Hepatocyte (in vitro differentiated cells): ENCODE measurements around the gene TMEM255B. TPM values are rescaled to one million over a fixed set of nuclear protein-coding genes. Genes with fewer than 3 reads are reported as not detected.

Experiments used
- DNase-seq: peaks from one replicate; pipeline ENCODE4 v3.0.0-alpha.2; 2016; ENCODE audit warnings: low spot score
- H2AFZ ChIP-seq: fragments of 200-600 bp; sonication (generic); 2 replicates; pipeline ENCODE4 v1.6.0; 2016; ENCODE audit warnings: antibody characterized with exemption, mild to moderate bottlenecking
- H3K27ac ChIP-seq: fragments of 200-600 bp; sonication (generic); 2 replicates; pipeline ENCODE4 v1.5.1; 2016; ENCODE audit warnings: mild to moderate bottlenecking
- H3K27me3 ChIP-seq: fragments of 200-600 bp; sonication (generic); 2 replicates; pipeline ENCODE4 v1.6.1; 2016
- H3K36me3 ChIP-seq: fragments of 200-600 bp; sonication (generic); replicated peaks from 2 replicates; pipeline ENCODE4 v1.5.1; 2016; ENCODE audit warnings: low read depth; ENCODE audit not compliant: insufficient read depth
- H3K4me1 ChIP-seq: fragments of 200-600 bp; sonication (generic); 2 replicates; pipeline ENCODE4 v1.5.1; 2016; ENCODE audit warnings: mild to moderate bottlenecking, moderate library complexity; ENCODE audit not compliant: insufficient read depth
- H3K4me2 ChIP-seq: fragments of 200-600 bp; sonication (generic); 2 replicates; pipeline ENCODE4 v1.6.0; 2016
- H3K4me3 ChIP-seq: fragments of 200-600 bp; sonication (generic); 2 replicates; pipeline ENCODE4 v1.5.1; 2016; ENCODE audit warnings: mild to moderate bottlenecking
- H3K79me2 ChIP-seq: fragments of 200-600 bp; sonication (generic); 2 replicates; pipeline ENCODE4 v1.6.0; 2017; ENCODE audit warnings: mild to moderate bottlenecking
- H3K9me2 ChIP-seq: fragments of 200-600 bp; sonication (generic); replicated peaks from 2 replicates; pipeline ENCODE4 v1.6.0; 2017; ENCODE audit warnings: mild to moderate bottlenecking; ENCODE audit not compliant: insufficient read depth
- H3K9me3 ChIP-seq: fragments of 200-600 bp; sonication (generic); 2 replicates; pipeline ENCODE4 v1.5.1; 2016; ENCODE audit warnings: low read depth, mild to moderate bottlenecking
- H4K20me1 ChIP-seq: fragments of 200-600 bp; sonication (generic); 2 replicates; pipeline ENCODE4 v1.6.0; 2016; ENCODE audit warnings: mild to moderate bottlenecking; ENCODE audit not compliant: insufficient read depth, poor library complexity, severe bottlenecking
- EZH2 ChIP-seq: fragments of 200-600 bp; sonication (generic); IDR thresholded peaks from 2 replicates; pipeline ENCODE4 v1.6.1; 2016; ENCODE audit warnings: antibody characterized with exemption, mild to moderate bottlenecking, borderline replicate concordance
- EZH2phosphoT487 ChIP-seq: fragments of 200-600 bp; sonication (generic); IDR thresholded peaks from one replicate; pipeline ENCODE4 v1.6.1; 2018; ENCODE audit warnings: antibody characterized with exemption, mild to moderate bottlenecking, low read depth, moderate library complexity; ENCODE audit not compliant: unreplicated experiment, severe bottlenecking
- WGBS: methylation state at CpG from one replicate; pipeline ENCODE4 v1.1.6; 2016; ENCODE audit warnings: low lambda C conversion rate; ENCODE audit errors: missing lambda C conversion rate; 5-methylcytosine and 5-hydroxymethylcytosine counted together
- polyA plus RNA-seq: library from polyadenylated mRNA; unstranded; fragments of >200 nt; fragmentation: Nextera tagmentation; extraction: Ambion mirVana; gene quantifications from 2 replicates; pipeline ENCODE4 v1.2.1, GENCODE V29; 2016
- total RNA-seq: library from RNA; depleted of rRNA; stranded (reverse); fragments of >200 nt; gene quantifications from 2 replicates; pipeline ENCODE4 v1.2.3, GENCODE V29; 2014
- TF ChIP-seq, protein P1 (sequence below): fragments of 200-600 bp; sonication (generic); IDR thresholded peaks from 2 replicates; pipeline ENCODE4 v1.5.1; 2016; ENCODE audit warnings: antibody characterized with exemption, mild to moderate bottlenecking; ENCODE audit not compliant: poor library complexity

Gene TMEM255B
- total and polyA plus RNA-seq, 2 experiments from 2014 or later, result 0.10 to 4.0 TPM

DNA sequence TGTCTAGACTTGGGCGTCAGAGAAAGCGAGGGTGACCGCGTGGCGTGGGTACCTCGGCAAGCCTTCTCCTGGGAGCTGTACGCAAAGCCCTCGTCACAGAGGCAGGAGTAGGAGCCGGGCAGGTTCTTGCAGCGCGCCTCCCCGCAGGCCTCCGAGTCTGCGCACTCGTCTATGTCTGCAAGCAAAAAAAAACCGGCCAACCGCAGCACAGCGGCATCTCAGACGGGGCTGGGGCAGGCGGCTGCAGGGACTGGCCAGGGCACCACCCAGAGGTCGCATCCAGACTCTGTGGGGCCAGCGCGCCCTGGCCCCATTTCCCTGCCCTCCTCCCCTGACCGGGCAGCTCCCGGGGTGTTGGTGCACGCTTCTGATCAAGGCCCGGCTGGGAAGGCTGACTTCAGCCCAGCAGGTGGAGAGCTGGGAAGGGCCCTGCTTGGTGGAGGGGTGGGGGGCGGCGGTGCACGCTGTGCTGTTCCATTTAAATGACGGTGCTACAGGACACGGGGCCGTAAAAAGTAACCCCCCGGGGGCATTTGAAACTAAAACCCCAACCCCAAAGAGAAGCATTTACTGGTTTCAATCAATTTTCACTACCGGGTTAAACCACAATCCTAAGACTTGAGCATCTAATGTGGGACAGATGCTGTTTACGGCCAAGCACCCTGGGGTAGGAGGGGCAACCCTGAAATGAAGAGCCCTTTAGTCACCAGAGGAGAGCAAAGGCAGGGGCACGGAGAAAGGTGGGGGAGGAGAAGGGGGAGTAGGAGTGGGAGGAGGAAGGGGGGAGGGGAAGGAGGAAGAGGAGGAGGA, 76.6 kb downstream of the TMEM255B start:
- Histone ChIP-seq H3K4me2 (no peak overlapping the region), H3K9me3 (no peaks in the 10 kb centered on the region), H3K79me2 (no peaks in the 10 kb centered on the region), H3K9me2 (no peaks in the 10 kb centered on the region), H3K27me3 (no peaks in the 10 kb centered on the region), H3K27ac (no peak overlapping the region), H3K4me1 (peaks cover 33% of the 10 kb centered on the region), H4K20me1 (no peaks in the 10 kb centered on the region), H3K36me3 (no peaks in the 10 kb centered on the region), H2AFZ (no peak overlapping the region), H3K4me3 (no peak overlapping the region)
- TF ChIP-seq, protein P1, sequence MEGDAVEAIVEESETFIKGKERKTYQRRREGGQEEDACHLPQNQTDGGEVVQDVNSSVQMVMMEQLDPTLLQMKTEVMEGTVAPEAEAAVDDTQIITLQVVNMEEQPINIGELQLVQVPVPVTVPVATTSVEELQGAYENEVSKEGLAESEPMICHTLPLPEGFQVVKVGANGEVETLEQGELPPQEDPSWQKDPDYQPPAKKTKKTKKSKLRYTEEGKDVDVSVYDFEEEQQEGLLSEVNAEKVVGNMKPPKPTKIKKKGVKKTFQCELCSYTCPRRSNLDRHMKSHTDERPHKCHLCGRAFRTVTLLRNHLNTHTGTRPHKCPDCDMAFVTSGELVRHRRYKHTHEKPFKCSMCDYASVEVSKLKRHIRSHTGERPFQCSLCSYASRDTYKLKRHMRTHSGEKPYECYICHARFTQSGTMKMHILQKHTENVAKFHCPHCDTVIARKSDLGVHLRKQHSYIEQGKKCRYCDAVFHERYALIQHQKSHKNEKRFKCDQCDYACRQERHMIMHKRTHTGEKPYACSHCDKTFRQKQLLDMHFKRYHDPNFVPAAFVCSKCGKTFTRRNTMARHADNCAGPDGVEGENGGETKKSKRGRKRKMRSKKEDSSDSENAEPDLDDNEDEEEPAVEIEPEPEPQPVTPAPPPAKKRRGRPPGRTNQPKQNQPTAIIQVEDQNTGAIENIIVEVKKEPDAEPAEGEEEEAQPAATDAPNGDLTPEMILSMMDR, result no peak
- TF ChIP-seq EZH2 (no peak), EZH2phosphoT487 (no peak)
- 73% methylated on average over 34 of the region's 37 CpGs for WGBS
- peak; percentile 45 for DNase-seq

DNA sequence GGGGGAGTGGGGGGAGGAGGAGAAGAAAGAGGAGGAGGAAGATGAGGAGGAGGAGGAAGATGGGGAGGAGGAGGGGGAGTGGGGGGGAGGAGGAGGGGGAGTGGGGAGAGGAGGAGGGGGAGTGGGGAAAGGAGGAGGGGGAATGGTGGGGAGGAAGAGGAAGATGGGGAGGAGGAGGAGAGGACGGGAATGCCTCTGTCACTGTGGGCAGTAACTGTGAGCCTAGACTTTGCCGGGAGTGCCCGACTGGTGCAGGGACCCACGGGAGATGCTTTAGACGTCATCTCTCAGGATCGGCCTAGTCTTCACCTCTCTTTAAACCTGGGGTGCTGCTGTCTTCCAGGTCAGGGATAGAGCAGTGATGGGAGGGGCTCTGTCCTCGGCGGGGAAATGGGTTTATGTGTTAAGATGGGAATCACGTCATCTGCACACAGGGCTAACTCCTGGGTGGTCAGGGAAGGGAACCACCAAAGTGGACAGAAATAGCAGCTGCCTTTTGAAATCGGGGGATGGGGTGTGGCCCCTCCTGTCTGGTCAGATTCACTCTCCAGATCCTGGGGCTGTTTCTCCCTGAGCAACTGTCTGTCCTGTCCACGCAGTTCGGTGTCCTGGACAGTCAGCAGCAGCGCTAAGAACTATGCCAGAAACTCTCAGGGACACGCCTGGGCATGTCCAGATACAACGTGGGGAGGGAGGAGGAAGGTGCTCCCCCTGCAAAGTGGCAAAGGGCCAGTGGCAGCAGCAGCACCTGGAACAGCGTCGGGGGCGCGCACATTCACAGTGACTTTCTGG, 77.9 kb downstream of the TMEM255B start:
- Histone ChIP-seq H3K9me3 (no peaks in the 10 kb centered on the region), H3K4me2 (peak overlapping the region; percentile 52), H3K27ac (peak overlapping the region; percentile 94), H3K4me3 (no peak overlapping the region), H3K27me3 (no peaks in the 10 kb centered on the region), H3K36me3 (no peaks in the 10 kb centered on the region), H3K9me2 (no peaks in the 10 kb centered on the region), H3K79me2 (no peaks in the 10 kb centered on the region), H3K4me1 (peaks cover 35% of the 10 kb centered on the region), H4K20me1 (no peaks in the 10 kb centered on the region), H2AFZ (no peak overlapping the region)
- 44% methylated on average over 16 of the region's 19 CpGs for WGBS
- peak; percentile 64 for DNase-seq
- TF ChIP-seq EZH2 (no peak), EZH2phosphoT487 (no peak)
- TF ChIP-seq, protein P1, result no peak

DNA sequence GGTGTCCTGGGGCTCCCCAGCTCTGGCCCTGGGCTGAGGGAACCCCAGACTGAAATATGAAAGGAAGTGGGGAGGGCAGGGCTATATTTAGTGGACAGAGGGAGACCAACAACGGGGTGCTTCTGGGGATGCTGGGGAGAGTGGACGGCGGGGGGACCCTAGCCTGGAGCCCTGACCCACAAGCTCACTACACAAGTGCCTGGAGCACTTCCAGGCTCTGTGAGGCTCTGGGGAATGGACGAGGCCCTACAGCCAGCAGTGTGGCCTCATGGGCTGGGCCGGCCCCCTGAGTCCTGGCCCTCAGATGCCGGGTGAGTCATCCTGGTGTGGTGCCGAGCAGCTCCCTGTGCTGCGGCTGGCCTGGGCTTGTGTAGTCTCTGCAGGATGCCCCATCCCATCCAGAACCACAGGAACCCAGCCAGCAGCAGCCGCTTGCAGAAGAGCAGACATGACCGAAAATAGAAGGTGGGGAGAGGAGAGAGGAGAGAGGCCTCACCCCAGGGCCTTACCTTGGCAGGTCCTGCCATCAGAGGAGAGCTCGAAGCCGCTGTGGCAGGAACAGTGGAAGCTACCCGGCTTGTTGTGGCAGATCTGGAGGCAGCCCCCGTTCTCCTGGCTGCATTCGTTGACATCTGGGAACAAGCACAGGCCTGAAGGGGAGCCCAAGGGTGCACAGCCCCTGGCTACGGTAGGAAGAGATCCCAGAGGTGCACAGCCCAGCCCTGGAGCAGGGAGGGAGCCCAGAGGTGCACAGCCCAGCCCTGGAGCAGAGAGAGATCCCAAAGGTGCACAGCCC, 78.7 kb downstream of the TMEM255B start:
- no peaks in the 10 kb centered on the region for H3K36me3 ChIP-seq
- no peak overlapping the region for H2AFZ ChIP-seq
- H3K4me1 ChIP-seq, result peaks cover 35% of the 10 kb centered on the region
- DNase-seq, result peak; percentile 93
- no peaks in the 10 kb centered on the region for H3K79me2 ChIP-seq
- 53% methylated on average over 13 of the region's 16 CpGs for WGBS
- H3K27ac ChIP-seq, result peak overlapping the region; percentile 94
- H3K9me2 ChIP-seq, result no peaks in the 10 kb centered on the region
- H4K20me1 ChIP-seq, result no peaks in the 10 kb centered on the region
- peak overlapping the region; percentile 56 for H3K4me2 ChIP-seq
- H3K9me3 ChIP-seq, result no peaks in the 10 kb centered on the region
- H3K27me3 ChIP-seq, result no peaks in the 10 kb centered on the region
- TF ChIP-seq, protein P1, result no peak
- TF ChIP-seq EZH2 (no peak), EZH2phosphoT487 (no peak)
- no peak overlapping the region for H3K4me3 ChIP-seq
